Effector memory CD8-positive, alpha-beta T cell (primary cell): ENCODE data around the gene ATG101.

Source experiments
- ATAC-seq: fragments of 150-1000 bp; cut with Tn5 transposase; replicated peaks from 2 replicates; pipeline ENCODE4 v1.10.0; 2021; ENCODE audit warnings: mild to moderate bottlenecking, moderate library complexity
- DNase-seq, 3 experiments: peaks; one replicate each; pipeline ENCODE4 v3.0.0; 2021
- H3K27ac Mint-ChIP-seq, 2 donors: one replicate each; pipeline ENCODE4 v1.8.0; 2022; ENCODE audit warnings: mild to moderate bottlenecking in 2 of 2, mixed read lengths in 2 of 2, moderate library complexity in 2 of 2
- H3K27me3 Mint-ChIP-seq, 2 donors: one replicate each; pipeline ENCODE4 v1.8.0; 2022; ENCODE audit warnings: mixed read lengths in 2 of 2
- H3K36me3 Mint-ChIP-seq: one replicate; pipeline ENCODE4 v1.8.0; 2022; ENCODE audit warnings: mild to moderate bottlenecking, moderate library complexity, mixed read lengths; ENCODE audit not compliant: insufficient read depth
- H3K4me1 Mint-ChIP-seq, 2 donors: one replicate each; pipeline ENCODE4 v1.8.0; 2022; ENCODE audit warnings: low read depth in 2 of 2, mixed read lengths in 2 of 2
- H3K4me3 Mint-ChIP-seq, 2 donors: one replicate each; pipeline ENCODE4 v1.8.0; 2022; ENCODE audit warnings: mild to moderate bottlenecking in 2 of 2, mixed read lengths in 2 of 2, moderate library complexity in 2 of 2
- H3K9me3 Mint-ChIP-seq, 2 donors: one replicate each; pipeline ENCODE4 v1.8.0; 2022; ENCODE audit warnings: mixed read lengths in 2 of 2
- total RNA-seq, 9 experiments: gene quantifications; one replicate each; lab custom pipeline; 2026; lab: John Stamatoyannopoulos, UW

ATG101 gene, protein sequence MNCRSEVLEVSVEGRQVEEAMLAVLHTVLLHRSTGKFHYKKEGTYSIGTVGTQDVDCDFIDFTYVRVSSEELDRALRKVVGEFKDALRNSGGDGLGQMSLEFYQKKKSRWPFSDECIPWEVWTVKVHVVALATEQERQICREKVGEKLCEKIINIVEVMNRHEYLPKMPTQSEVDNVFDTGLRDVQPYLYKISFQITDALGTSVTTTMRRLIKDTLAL
- 16.8 to 71.8 (median 25.9) reads per million in 9 experiments for total RNA-seq

DNA sequence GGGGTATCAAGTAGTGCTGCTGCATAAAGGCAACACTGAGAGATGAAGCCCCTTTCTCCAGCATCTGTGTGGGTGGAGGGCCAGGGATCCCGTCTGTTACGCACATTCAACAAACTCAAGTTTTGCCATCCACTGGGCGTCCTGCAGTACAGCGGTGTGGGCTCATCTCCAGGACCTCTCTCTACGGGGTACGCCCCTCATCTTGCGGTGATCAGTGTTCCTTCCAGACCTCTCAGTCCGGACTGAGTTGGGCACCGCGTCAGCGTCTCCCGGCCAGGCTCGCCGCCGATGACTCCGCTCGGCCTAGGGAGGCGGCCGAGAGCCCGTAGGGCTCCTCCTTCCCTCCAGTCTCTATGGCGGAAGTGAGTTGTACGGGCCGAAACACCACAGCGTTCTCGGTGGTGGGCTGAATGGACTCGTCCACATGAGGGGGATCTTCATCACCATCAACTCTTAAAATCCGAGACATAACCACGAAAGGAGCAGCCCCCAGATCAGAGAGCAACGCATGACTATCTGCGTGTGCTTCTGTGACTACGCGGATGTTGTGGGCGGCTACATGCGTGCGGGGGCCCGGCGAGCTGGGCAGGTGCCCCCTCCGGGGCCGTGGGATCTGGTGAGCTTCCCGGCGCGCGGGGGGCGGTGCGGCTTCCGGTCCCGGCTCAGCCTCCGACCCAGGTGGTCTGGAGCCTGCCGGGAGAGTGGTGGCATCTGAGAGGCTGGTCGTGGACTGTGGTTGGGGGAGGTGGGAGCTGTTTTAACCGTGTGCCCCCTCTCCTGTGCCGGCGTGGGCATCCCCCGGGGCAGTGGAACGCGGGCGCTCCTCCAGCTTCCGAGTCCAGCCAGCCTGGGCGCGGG is at the start of gene ATG101:
TSS of gene ATG101 (plus strand) at position 652 of the 858 bp plus-strand sequence. CDS start 3,673 bp downstream, outside the sequence.
- H3K36me3 Mint-ChIP-seq, result peaks cover 28% of the 10 kb centered on the region
- peaks cover 34 to 42% of the 10 kb centered on the region in 2 donors for H3K4me1 Mint-ChIP-seq
- H3K4me3 Mint-ChIP-seq, result peak within 1 kb of the TSS; percentile 93 to 96
- H3K27ac Mint-ChIP-seq, result peak within 1 kb of the TSS; percentile 97 to 98
- ATAC-seq, result peak; percentile 94
- H3K27me3 Mint-ChIP-seq, result peaks cover 14 to 20% of the 10 kb centered on the region in 2 donors
- H3K9me3 Mint-ChIP-seq, result no peaks in the 10 kb centered on the region
- peak; percentile 83 to 84 (median 83) for DNase-seq

DNA sequence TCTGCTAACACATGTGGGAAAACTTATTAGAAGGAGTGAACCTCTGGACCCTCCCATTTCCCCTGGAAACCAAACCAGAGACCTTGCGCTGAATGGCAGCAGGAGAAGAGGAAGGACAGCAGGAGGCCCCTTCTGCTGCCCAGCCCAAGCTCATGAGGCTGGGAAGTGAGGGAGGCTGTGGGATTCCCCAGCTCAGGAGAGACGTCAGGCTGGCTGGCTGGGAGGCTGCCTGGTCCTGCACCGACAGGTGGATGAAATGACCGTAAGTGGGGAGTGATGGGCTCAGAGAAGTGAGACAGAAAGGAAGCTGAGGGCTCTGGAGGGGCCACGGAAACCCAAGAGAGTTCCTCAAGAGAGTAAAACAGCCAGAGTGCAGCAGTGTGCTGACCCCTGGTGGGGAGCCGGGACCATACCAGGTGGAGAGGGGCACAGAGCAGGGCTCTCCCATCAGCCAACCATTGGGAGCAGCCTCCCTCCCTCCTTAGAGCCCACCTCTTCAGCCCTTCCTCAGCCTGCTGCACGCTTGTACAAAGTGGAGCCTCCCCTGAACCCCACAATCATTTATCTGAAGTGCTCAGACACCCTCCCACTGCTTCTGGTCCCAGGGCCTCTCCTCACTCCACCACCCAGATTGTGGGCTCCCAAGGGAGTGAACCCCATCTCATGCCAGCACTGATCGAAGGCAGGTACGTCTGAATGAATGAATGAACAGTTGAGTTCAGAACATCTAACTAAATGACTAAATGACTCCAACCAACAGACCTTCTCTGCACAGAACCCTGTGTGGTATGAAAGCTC is 49.0 kb upstream of the ATG101 start:
- Mint-ChIP-seq H3K36me3 (peaks cover 50% of the 10 kb centered on the region), H3K4me1 (peaks cover 31 to 32% of the 10 kb centered on the region in 2 donors), H3K9me3 (no peaks in the 10 kb centered on the region), H3K27me3 (no peaks in the 10 kb centered on the region), H3K4me3 (no peak overlapping the region), H3K27ac (peak overlapping the region in 1 of 2 donors; percentile 2)
- DNase-seq (peak in 2 of 3 experiments; percentile 37 to 44), ATAC-seq (peak; percentile 24)

DNA sequence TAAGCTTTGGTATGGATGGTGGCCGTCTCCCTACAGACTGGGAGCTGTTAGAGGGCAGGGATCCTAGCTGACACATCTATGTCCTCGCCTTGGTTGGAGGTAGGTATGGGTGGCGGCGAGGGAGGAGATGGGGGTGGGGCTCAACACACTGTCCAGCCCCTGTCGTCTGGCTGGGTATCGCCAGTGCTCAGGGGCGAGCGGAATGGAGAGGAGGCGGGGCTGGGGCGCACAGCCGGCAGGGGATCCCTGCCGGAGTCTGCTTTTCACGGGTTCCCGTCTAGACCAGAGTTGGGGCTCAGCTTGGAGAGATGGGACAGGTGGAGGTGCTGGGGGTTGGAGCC is 47.0 kb upstream of the ATG101 start:
- H3K27ac Mint-ChIP-seq, result peak overlapping the region; percentile 36 to 81
- peaks cover 34% of the 10 kb centered on the region in 2 donors for H3K4me1 Mint-ChIP-seq
- no peaks in the 10 kb centered on the region for H3K9me3 Mint-ChIP-seq
- DNase-seq (no peak), ATAC-seq (no peak)
- peak overlapping the region; percentile 85 to 93 for H3K4me3 Mint-ChIP-seq
- H3K36me3 Mint-ChIP-seq, result peaks cover 40% of the 10 kb centered on the region
- H3K27me3 Mint-ChIP-seq, result no peaks in the 10 kb centered on the region

DNA sequence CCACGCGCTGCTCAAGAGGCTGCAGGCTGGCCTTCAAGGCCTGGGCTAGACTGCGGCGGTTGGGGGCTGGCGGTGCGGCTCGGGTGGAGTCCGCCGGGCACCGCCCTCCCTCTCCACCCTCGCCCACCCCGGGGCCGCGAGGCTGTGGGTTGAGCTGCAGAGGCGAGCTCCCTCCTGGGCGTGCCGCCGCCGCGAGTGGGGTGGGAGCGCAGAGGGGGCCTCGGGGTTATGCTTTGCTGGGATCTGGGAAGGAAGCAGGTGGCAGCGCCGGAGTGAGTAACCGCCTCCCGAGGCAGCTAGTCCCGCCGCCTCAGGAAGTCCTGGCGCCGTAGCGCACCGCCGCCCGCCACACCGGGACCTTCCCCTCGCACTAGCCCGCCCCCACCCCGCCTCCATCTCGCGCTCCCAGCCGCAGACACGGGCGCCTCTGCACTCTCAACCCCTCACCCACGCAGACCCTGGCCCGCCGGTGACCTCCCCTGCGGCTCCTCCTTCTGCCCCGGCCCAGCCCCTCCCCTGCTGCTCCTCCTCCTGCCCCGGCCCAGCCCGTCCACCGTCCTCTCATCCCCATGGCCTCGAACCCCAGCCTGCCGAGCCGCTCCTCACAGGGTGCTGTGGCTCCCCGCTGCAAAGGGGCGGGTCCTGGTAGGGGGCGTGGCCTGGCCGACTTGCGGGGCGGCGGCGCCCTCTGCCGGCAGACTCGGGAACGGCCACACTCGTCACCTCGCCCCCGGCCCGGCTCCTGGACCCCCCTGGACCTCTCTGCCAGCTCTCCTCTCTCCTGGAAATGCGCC is 46.4 kb upstream of the ATG101 start:
- H3K9me3 Mint-ChIP-seq, result no peaks in the 10 kb centered on the region
- peaks cover 46% of the 10 kb centered on the region for H3K36me3 Mint-ChIP-seq
- H3K27ac Mint-ChIP-seq, result peak overlapping the region; percentile 36 to 82
- no peaks in the 10 kb centered on the region for H3K27me3 Mint-ChIP-seq
- DNase-seq, result peak; percentile 88 to 92 (median 89)
- peak overlapping the region; percentile 85 to 93 for H3K4me3 Mint-ChIP-seq
- H3K4me1 Mint-ChIP-seq, result peaks cover 34% of the 10 kb centered on the region in 2 donors
- ATAC-seq, result peak; percentile 61

DNA sequence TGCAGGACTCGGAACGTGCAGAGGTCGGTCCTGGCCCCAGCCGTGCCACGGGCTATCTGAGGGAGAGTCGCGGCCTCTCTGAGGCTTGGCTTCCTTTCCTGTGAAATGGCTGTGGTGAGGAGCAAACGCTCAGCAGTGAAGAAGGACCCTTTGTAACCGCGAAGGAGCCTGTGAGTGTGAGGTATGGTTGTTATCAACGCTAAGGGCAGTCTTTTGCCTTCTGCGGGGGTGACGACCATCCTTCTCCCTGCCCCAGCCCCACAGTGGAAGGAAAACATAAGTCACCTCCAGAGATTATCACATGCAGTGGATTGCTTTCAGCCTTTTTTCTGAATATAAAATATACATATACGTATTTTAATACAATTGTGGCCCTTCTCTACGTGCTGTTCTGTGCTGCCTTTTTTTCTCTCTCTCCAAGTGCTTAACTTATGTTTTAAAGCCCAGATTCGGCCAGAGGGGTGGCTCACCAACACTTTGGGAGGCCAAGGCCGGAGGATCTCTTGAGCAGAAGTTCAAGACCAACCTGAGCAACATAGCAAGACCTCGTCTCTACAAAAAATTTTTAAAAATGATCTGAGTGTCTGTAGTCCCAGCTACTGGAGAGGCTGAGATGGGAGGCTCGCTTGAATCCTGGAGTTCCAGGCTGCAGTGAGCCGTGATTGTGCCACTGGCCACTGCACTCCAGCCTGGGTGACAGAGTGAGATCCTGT is 45.6 kb upstream of the ATG101 start:
- H3K36me3 Mint-ChIP-seq, result peaks cover 40% of the 10 kb centered on the region
- no peaks in the 10 kb centered on the region for H3K27me3 Mint-ChIP-seq
- peak overlapping the region; percentile 36 to 82 for H3K27ac Mint-ChIP-seq
- H3K4me1 Mint-ChIP-seq, result peaks cover 34% of the 10 kb centered on the region in 2 donors
- DNase-seq (no peak), ATAC-seq (peak; percentile 11)
- H3K9me3 Mint-ChIP-seq, result no peaks in the 10 kb centered on the region
- peak overlapping the region; percentile 85 to 93 for H3K4me3 Mint-ChIP-seq

DNA sequence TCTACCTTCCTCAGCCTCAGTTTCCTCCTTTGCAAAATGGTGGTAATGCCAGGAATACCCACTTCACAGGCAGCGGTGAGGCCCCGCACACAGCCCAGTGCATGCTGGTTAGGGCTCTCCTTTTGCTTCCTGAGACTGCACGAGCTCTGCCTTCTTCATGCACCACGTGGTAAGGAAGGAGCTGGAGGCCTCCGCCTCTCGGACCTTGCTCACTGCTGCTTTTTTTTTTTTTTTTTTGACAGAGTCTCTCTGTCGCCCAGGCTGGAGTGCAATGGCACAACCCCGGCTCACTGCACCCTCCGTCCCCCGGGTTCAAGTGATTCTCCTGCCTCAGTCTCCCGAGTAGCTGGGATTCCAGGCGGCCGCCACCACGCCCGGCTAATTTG is 44.9 kb upstream of the ATG101 start:
- no peak for DNase-seq
- Mint-ChIP-seq H3K27ac (peak overlapping the region in 1 of 2 donors; percentile 93), H3K9me3 (no peaks in the 10 kb centered on the region), H3K4me1 (peaks cover 34% of the 10 kb centered on the region in 2 donors), H3K36me3 (peaks cover 33% of the 10 kb centered on the region), H3K4me3 (peak overlapping the region; percentile 85 to 93), H3K27me3 (no peaks in the 10 kb centered on the region)
- ATAC-seq, result no peak

DNA sequence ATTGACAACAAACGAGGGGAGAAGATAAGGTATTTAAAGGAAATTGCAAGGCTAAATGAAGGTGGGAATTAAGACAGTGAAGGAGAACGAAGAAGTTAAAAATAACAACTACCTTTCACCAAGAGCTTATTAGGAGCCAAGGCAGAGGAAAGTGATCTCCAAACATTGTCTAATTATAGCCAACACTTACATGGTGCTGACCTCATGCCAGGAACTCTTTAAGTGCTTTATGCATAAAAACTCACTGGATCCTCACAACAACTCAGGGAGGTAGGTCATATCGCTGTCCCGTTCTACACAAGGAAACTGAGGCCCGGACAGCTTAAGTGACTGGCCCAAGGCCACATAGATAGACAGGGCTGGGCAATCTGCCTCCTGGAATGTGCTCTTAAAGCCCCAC is 43.5 kb upstream of the ATG101 start:
- DNase-seq (no peak), ATAC-seq (no peak)
- peaks cover 23 to 25% of the 10 kb centered on the region in 2 donors for H3K4me1 Mint-ChIP-seq
- H3K4me3 Mint-ChIP-seq, result no peak overlapping the region
- peaks cover 32% of the 10 kb centered on the region for H3K36me3 Mint-ChIP-seq
- no peak overlapping the region for H3K27ac Mint-ChIP-seq
- no peaks in the 10 kb centered on the region for H3K9me3 Mint-ChIP-seq
- no peaks in the 10 kb centered on the region for H3K27me3 Mint-ChIP-seq

DNA sequence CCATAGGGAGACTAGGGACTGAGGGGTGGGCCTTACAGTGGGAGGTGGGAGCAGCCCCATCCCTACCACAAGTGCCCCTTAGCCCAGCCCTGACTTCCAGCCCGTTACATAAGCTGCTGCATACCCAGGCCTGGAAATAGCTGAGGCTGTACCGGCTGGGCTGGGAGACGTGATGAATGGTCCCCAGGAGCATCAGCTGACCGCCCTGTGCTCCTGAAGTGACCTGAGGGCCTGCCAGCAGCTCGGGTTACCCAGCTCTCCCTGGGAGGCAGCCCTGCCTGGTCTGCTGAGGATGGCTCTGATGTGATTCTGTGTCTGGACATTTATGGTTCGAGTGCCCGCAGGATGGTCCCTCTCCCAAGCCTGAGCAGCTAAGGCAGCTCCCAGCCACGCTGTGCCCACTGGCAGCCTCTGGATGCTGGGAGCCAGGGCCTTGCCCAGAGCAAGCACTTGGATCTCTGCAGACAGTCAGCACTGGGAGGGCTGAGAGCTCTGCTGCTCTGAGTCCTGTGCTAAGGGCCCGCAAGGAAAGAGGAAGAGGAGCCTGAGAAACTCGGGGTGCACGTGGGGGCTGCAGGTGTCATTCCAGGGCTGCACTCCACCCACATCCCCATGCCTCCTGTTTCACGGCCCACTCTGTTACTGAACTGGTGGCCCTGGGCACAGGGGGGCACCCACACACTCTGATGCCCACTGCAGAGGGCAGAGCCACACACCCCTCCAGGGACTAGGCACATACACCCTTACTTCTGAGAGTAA is 42.5 kb upstream of the ATG101 start:
- H3K4me3 Mint-ChIP-seq, result no peak overlapping the region
- no peaks in the 10 kb centered on the region for H3K9me3 Mint-ChIP-seq
- H3K36me3 Mint-ChIP-seq, result peaks cover 27% of the 10 kb centered on the region
- ATAC-seq, result no peak
- no peak overlapping the region for H3K27ac Mint-ChIP-seq
- no peak for DNase-seq
- no peaks in the 10 kb centered on the region for H3K27me3 Mint-ChIP-seq
- H3K4me1 Mint-ChIP-seq, result peaks cover 23 to 25% of the 10 kb centered on the region in 2 donors

DNA sequence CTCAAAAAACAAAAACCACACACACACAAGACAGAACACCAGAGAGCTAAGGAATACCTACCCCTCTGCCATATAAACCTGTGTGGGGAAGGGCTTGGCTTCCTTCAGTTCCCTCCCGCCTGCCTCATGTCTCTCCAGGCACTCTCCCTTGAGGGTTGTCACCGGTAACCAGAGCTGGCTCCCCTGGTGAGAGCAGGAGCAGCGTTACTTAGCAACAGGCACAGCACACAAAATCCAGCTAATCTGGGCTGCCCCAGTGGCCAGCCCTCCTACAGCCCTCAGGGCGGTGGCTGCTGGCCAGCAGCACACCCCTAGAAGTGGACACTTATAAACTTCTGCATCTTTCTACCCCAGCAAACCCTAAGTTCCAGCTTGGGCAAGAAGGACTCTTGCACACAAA is 40.1 kb upstream of the ATG101 start:
- ATAC-seq (no peak), DNase-seq (no peak)
- no peaks in the 10 kb centered on the region for H3K9me3 Mint-ChIP-seq
- H3K27me3 Mint-ChIP-seq, result no peaks in the 10 kb centered on the region
- H3K4me1 Mint-ChIP-seq, result peaks cover 20 to 26% of the 10 kb centered on the region in 2 donors
- peaks cover 25% of the 10 kb centered on the region for H3K36me3 Mint-ChIP-seq
- H3K4me3 Mint-ChIP-seq, result no peak overlapping the region
- H3K27ac Mint-ChIP-seq, result no peak overlapping the region

DNA sequence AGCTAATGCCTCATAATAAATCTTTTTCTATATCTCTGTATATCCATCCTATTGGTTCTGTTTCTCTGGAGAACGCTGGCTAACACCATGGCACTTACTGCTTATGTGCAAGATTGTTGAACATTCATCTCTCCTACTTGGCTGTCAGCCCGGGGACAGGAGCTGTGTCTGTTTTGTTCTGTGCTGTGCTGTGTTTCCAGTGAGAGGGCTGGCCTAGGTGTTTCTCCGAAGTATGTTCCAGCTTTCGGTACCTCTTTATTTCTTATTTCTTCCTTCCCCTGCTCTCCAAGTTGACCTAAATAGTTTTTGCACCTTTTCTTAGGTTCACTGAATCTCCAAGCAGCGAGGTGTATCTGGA is 37.4 kb upstream of the ATG101 start:
- H3K27ac Mint-ChIP-seq, result peak overlapping the region; percentile 78 to 85
- H3K9me3 Mint-ChIP-seq, result no peaks in the 10 kb centered on the region
- peaks cover 10 to 19% of the 10 kb centered on the region in 2 donors for H3K4me1 Mint-ChIP-seq
- peak overlapping the region; percentile 73 to 77 for H3K4me3 Mint-ChIP-seq
- H3K36me3 Mint-ChIP-seq, result peaks cover 25% of the 10 kb centered on the region
- no peaks in the 10 kb centered on the region for H3K27me3 Mint-ChIP-seq
- DNase-seq (no peak), ATAC-seq (no peak)

DNA sequence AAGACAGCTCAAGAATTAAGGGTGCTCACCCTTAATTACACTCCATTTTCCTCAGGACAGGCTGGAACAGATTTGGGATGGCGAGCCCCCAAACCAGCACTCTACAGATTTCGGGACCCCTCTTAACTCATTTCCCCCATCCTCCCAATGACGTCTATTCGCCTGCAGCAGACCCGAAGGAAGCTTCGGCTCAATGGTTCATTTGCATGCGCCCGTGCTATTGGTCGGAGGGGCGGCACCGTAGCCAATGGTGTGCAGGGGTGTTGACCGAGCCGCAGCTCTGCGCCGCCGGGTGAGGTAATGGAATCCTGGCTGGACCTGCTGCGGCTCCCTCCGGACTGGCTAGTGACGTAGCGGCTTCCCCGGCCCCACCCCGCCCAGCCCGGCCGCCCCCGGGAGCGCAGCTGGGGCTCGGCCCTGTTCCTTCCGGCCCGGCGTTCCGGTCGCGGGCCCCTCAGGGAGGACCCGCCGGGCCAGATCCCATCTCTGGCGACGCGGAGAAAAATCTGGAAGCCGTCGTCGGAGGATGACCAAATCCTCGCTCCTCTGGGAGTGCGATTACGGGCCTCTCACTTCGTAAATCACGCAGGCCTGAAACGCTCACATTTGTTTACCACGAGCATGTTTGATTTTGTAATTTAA is 36.9 kb upstream of the ATG101 start:
- Mint-ChIP-seq H3K27me3 (no peaks in the 10 kb centered on the region), H3K4me3 (peak overlapping the region; percentile 73 to 77), H3K4me1 (peaks cover 10 to 22% of the 10 kb centered on the region in 2 donors), H3K9me3 (no peaks in the 10 kb centered on the region), H3K27ac (peak overlapping the region; percentile 78 to 85), H3K36me3 (peaks cover 24% of the 10 kb centered on the region)
- DNase-seq, result peak; percentile 73 to 75 (median 73)
- ATAC-seq, result peak; percentile 75
